CD14-positive monocyte (primary cell): ENCODE data around the gene HS6ST1. TPM values are rescaled to one million over a fixed set of nuclear protein-coding genes. Genes with fewer than 3 reads are reported as not detected.

Experiments used
- DNase-seq, 3 donors: peaks; one replicate each; pipeline ENCODE4 v3.0.0-alpha.2; 2011 to 2022
- H2AFZ ChIP-seq: 2 replicates; pipeline ENCODE4 v1.6.0; 2012; ENCODE audit warnings: mild to moderate bottlenecking, low read depth, low read length, inconsistent platforms; ENCODE audit not compliant: insufficient read depth, poor library complexity, severe bottlenecking
- H3K27ac ChIP-seq, 2 donors: 1 replicate in 1 of 2; 2 replicates in 1 of 2; pipeline ENCODE4 v1.5.1; 2012 to 2013; ENCODE audit warnings: low read length in 2 of 2, control low read depth in 1 of 2, inconsistent platforms in 1 of 2, low read depth in 1 of 2, mild to moderate bottlenecking in 1 of 2
- H3K27me3 ChIP-seq, 2 donors: one replicate each; pipeline versions ENCODE4 v1.6.0 to v1.6.1; 2011 to 2013; ENCODE audit warnings: low read length in 2 of 2; ENCODE audit not compliant: control insufficient read depth in 2 of 2, insufficient read depth in 2 of 2
- H3K36me3 ChIP-seq, 2 donors: replicated peaks in 1 of 2; 1 replicate in 1 of 2; 2 replicates in 1 of 2; pipeline versions ENCODE4 v1.5.1 to v1.6.1; 2012 to 2013; ENCODE audit warnings: low read length in 2 of 2, control low read depth in 1 of 2, inconsistent platforms in 1 of 2, mild to moderate bottlenecking in 1 of 2; ENCODE audit not compliant: insufficient read depth in 2 of 2, control insufficient read depth in 1 of 2
- H3K4me1 ChIP-seq, 2 donors: 1 replicate in 1 of 2; 2 replicates in 1 of 2; pipeline versions ENCODE4 v1.5.1 to v1.6.1; 2012 to 2013; ENCODE audit warnings: low read length in 2 of 2, control low read depth in 1 of 2, inconsistent platforms in 1 of 2, mild to moderate bottlenecking in 1 of 2, moderate library complexity in 1 of 2; ENCODE audit not compliant: insufficient read depth in 2 of 2, control insufficient read depth in 1 of 2
- H3K4me2 ChIP-seq: replicated peaks from 2 replicates; pipeline ENCODE3; 2012; ENCODE audit warnings: low read length, moderate library complexity, mild to moderate bottlenecking; ENCODE audit not compliant: poor library complexity, severe bottlenecking; ENCODE audit errors: extremely low read depth
- H3K4me3 ChIP-seq, 3 experiments: fragments of 200-600 bp in 1 of 3; sonication (generic) in 1 of 3; replicated peaks in 1 of 3; 1 replicate in 2 of 3; 2 replicates in 1 of 3; pipeline ENCODE4 v1.5.1; 2011 to 2013; ENCODE audit warnings: low read length in 3 of 3, mild to moderate bottlenecking in 3 of 3, control low read depth in 2 of 3, low read depth in 2 of 3, inconsistent platforms in 1 of 3, moderate library complexity in 1 of 3
- H3K79me2 ChIP-seq: 2 replicates; pipeline ENCODE4 v1.6.0; 2012; ENCODE audit warnings: mild to moderate bottlenecking, control low read depth, inconsistent platforms, low read length, moderate library complexity; ENCODE audit not compliant: insufficient read depth
- H3K9ac ChIP-seq: 2 replicates; pipeline ENCODE4 v1.6.0; 2017; ENCODE audit warnings: low read length, mild to moderate bottlenecking; ENCODE audit not compliant: insufficient read depth, poor library complexity, severe bottlenecking
- H3K9me3 ChIP-seq, 2 donors: replicated peaks in 1 of 2; 1 replicate in 1 of 2; 2 replicates in 1 of 2; pipeline versions ENCODE4 v1.5.1 to v1.6.1; 2012 to 2013; ENCODE audit warnings: low read length in 2 of 2, control low read depth in 1 of 2; ENCODE audit not compliant: control insufficient read depth in 1 of 2, insufficient read depth in 1 of 2
- H4K20me1 ChIP-seq: 2 replicates; pipeline ENCODE4 v1.6.0; 2012; ENCODE audit warnings: mild to moderate bottlenecking, low read length, control low read depth, moderate library complexity; ENCODE audit not compliant: insufficient read depth
- H3K27ac Mint-ChIP-seq, 7 donors: one replicate each; pipeline ENCODE4 v1.8.0; 2020; ENCODE audit warnings: mild to moderate bottlenecking in 7 of 7, mixed read lengths in 7 of 7, moderate library complexity in 6 of 7, inconsistent platforms in 2 of 7
- H3K27me3 Mint-ChIP-seq, 3 donors: one replicate each; pipeline ENCODE4 v1.8.0; 2021 to 2022; ENCODE audit warnings: low read depth in 3 of 3, mild to moderate bottlenecking in 3 of 3, mixed read lengths in 3 of 3, moderate library complexity in 3 of 3, inconsistent platforms in 1 of 3
- H3K36me3 Mint-ChIP-seq, 2 donors: one replicate each; pipeline ENCODE4 v1.8.0; 2020; ENCODE audit warnings: mixed read lengths in 2 of 2, inconsistent platforms in 1 of 2, mild to moderate bottlenecking in 1 of 2
- H3K4me1 Mint-ChIP-seq: one replicate; pipeline ENCODE4 v1.8.0; 2020; ENCODE audit warnings: mild to moderate bottlenecking, mixed read lengths
- H3K4me3 Mint-ChIP-seq, 2 donors: one replicate each; pipeline ENCODE4 v1.8.0; 2020; ENCODE audit warnings: mild to moderate bottlenecking in 2 of 2, mixed read lengths in 2 of 2, moderate library complexity in 1 of 2
- H3K9me3 Mint-ChIP-seq, 7 donors: one replicate each; pipeline ENCODE4 v1.8.0; 2020 to 2022; ENCODE audit warnings: mixed read lengths in 7 of 7, mild to moderate bottlenecking in 6 of 7, moderate library complexity in 6 of 7, inconsistent platforms in 2 of 7
- WGBS: methylation state at CpG from one replicate; pipeline ENCODE4 v1.1.5; 2013; ENCODE audit warnings: missing lambda C conversion rate; ENCODE audit not compliant: insufficient coverage; 5-methylcytosine and 5-hydroxymethylcytosine counted together
- intact Hi-C, 2 donors: fragments of 100-400 bp; cut with micrococcal nuclease; formaldehyde crosslinking; loops; one replicate each; pipeline versions ENCODE4 v1.15.0 to v1.15.1; 2023
- polyA plus RNA-seq, 3 donors: library from polyadenylated mRNA; depleted of rRNA in 1 of 3; unstranded in 2 of 3; stranded (reverse) in 1 of 3; fragments of 300-500 nt in 2 of 3; fragments of >200 nt in 1 of 3; fragmentation: Illumina TruSeq in 2 of 3; gene quantifications; 1 replicate in 2 of 3; 2 replicates in 1 of 3; pipeline ENCODE4 v1.2.3, GENCODE V29; 2012 to 2021
- TF ChIP-seq, protein P1 (sequence below): fragments of 200-600 bp; IDR thresholded peaks from one replicate; pipeline ENCODE4 v1.8.0; 2022; ENCODE audit warnings: antibody characterized with exemption, mild to moderate bottlenecking

The HS6ST1 gene
- polyA plus RNA-seq, 3 donors: 2.9 to 5.4 (median 4.0) TPM

DNA sequence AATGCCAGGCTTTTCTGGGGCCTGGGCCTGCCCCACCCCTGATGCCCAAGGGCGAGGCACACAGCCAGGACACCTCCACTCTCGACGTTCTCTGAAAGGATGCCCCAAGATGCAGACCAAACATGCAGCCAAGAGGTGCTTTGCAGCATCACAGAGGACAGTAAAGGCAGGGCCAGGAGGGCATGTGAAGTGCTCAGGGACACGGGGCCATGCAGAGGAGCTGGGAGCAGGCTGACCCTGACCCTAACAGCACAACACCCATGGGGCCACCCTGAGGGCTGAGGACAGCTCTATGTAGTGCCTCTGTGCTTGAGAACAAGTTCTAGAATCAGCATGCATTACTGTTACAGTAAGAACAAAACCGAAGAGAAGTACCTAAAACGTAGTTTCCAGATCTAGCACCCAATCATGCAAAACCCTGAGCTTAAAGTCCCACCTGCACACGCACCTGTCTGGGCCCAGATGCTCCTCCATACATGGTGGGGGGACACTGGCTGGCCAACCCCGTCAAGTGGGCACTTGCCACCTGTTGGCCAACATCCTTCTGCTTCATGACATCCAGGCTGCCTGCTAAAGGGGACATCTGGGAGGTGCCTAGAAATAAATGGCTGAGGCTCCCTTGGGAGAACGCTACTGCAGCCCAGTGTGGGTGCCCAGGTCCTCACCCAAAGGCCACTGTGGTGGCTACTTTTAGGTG, 15.4 kb downstream of the HS6ST1 start:
- Mint-ChIP-seq H3K27me3 (peaks cover 0 to 5% (median 2%) of the 10 kb centered on the region in 3 donors), H3K4me3 (no peak overlapping the region), H3K9me3 (peaks cover 0 to 3% (median 0%) of the 10 kb centered on the region in 7 donors), H3K4me1 (peaks cover 5% of the 10 kb centered on the region), H3K27ac (peak overlapping the region in 2 of 7 donors; percentile 16 to 76), H3K36me3 (peaks cover 4 to 14% of the 10 kb centered on the region in 2 donors)
- Histone ChIP-seq H3K27me3 (no peaks in the 10 kb centered on the region), H4K20me1 (peaks cover 100% of the 10 kb centered on the region), H3K4me2 (no peak overlapping the region), H3K27ac (no peak overlapping the region), H3K9ac (no peak overlapping the region), H3K4me1 (peaks cover 0 to 4% of the 10 kb centered on the region in 2 donors), H3K9me3 (no peaks in the 10 kb centered on the region), H3K36me3 (no peaks in the 10 kb centered on the region), H2AFZ (no peak overlapping the region), H3K79me2 (peaks cover 18% of the 10 kb centered on the region), H3K4me3 (no peak overlapping the region)
- intact Hi-C loops: no loop called here
- WGBS: 95% methylated on average over 9 of the region's 9 CpGs
- TF ChIP-seq, protein P1, sequence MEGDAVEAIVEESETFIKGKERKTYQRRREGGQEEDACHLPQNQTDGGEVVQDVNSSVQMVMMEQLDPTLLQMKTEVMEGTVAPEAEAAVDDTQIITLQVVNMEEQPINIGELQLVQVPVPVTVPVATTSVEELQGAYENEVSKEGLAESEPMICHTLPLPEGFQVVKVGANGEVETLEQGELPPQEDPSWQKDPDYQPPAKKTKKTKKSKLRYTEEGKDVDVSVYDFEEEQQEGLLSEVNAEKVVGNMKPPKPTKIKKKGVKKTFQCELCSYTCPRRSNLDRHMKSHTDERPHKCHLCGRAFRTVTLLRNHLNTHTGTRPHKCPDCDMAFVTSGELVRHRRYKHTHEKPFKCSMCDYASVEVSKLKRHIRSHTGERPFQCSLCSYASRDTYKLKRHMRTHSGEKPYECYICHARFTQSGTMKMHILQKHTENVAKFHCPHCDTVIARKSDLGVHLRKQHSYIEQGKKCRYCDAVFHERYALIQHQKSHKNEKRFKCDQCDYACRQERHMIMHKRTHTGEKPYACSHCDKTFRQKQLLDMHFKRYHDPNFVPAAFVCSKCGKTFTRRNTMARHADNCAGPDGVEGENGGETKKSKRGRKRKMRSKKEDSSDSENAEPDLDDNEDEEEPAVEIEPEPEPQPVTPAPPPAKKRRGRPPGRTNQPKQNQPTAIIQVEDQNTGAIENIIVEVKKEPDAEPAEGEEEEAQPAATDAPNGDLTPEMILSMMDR: no peak
- DNase-seq: no peak

DNA sequence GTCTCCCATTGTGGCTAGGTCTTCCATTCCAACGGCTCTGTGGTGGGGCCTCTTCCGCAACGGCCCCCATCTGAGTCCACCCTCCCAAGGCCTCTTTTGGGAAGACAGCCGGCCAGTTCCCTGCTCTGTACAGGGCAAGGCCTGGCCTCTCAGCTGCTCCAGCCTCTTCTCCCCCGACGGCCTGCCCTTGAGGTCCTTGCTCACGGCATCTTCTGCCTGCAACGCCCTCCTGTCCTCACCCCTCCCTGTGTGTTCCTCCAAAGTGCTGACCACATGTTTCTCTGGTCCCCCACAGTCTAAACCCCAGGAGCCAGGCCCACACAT, 16.0 kb downstream of the HS6ST1 start:
- peaks cover 0 to 5% (median 2%) of the 10 kb centered on the region in 3 donors for H3K27me3 Mint-ChIP-seq
- H3K27ac ChIP-seq: no peak overlapping the region
- no peaks in the 10 kb centered on the region for H3K36me3 ChIP-seq
- no peak for DNase-seq
- 87% methylated on average over 8 of the region's 8 CpGs for WGBS
- H3K4me3 Mint-ChIP-seq: no peak overlapping the region
- H3K4me1 ChIP-seq: no peaks in the 10 kb centered on the region
- H3K9ac ChIP-seq: no peak overlapping the region
- H4K20me1 ChIP-seq: peaks cover 100% of the 10 kb centered on the region
- peak overlapping the region in 1 of 7 donors; percentile 16 for H3K27ac Mint-ChIP-seq
- H3K4me2 ChIP-seq: no peak overlapping the region
- peaks cover 16% of the 10 kb centered on the region for H3K79me2 ChIP-seq
- H3K4me3 ChIP-seq: no peak overlapping the region
- intact Hi-C loops: no loop called here
- no peak overlapping the region for H2AFZ ChIP-seq
- TF ChIP-seq, protein P1: no peak
- no peaks in the 10 kb centered on the region for H3K9me3 ChIP-seq
- H3K4me1 Mint-ChIP-seq: no peaks in the 10 kb centered on the region
- peaks cover 0 to 3% (median 0%) of the 10 kb centered on the region in 7 donors for H3K9me3 Mint-ChIP-seq
- H3K27me3 ChIP-seq: no peaks in the 10 kb centered on the region
- peaks cover 4 to 13% of the 10 kb centered on the region in 2 donors for H3K36me3 Mint-ChIP-seq
